HT-29 (cell line): ENCODE measurements around the gene WDR13. TPM values are rescaled to one million over a fixed set of nuclear protein-coding genes. Genes with fewer than 3 reads are reported as not detected.
"Not testable (repeated sequence)": the region's sequence is repeated elsewhere in the genome, so short reads cannot be mapped to it uniquely, and the experiment has no call there.

Source experiments
- DNase-seq: peaks from one replicate; pipeline ENCODE4 v3.0.0-alpha.2; 2015; ENCODE audit warnings: low spot score
- total RNA-seq: library from RNA; depleted of rRNA; stranded (reverse); fragments of >200 nt; shearing (Covaris generic); gene quantifications from 2 replicates; pipeline ENCODE4 v1.2.3, GENCODE V29; 2014; rRNA removed

WDR13 gene
- 120 and 165 TPM in 2 replicates for total RNA-seq

GRCh38 chrX:48597353-48598264, at the start of gene WDR13:
WDR13 (plus strand) TSS chrX:48597492; CDS start chrX:48597997, 505 bp downstream.
- DNase-seq: peak; percentile 93

- DNase-seq: no peak
Measured at GRCh38 chrX:48548871-48549270, 48.4 kb upstream of the WDR13 start.

GRCh38 chrX:48555731-48556325, 41.5 kb upstream of the WDR13 start:
- DNase-seq: not testable (repeated sequence)

- DNase-seq: no peak
Measured at GRCh38 chrX:48558271-48558670, 39.0 kb upstream of the WDR13 start.

- no peak for DNase-seq
Measured at GRCh38 chrX:48559636-48560035, 37.7 kb upstream of the WDR13 start.

- DNase-seq: no peak
Measured at GRCh38 chrX:48560056-48560455, 37.2 kb upstream of the WDR13 start.

GRCh38 chrX:48560681-48561080, 36.6 kb upstream of the WDR13 start:
- DNase-seq: no peak

- no peak for DNase-seq
Measured at GRCh38 chrX:48569958-48570357, 27.3 kb upstream of the WDR13 start.

GRCh38 chrX:48573690-48574269, 23.5 kb upstream of the WDR13 start:
- DNase-seq: no peak

- DNase-seq: peak; percentile 91
Measured at GRCh38 chrX:48574270-48575266, 22.7 kb upstream of the WDR13 start, which contains the start of gene RBM3. RBM3 (plus strand) TSS chrX:48574484; CDS start chrX:48575181, 697 bp downstream.

- DNase-seq: no peak
Measured at GRCh38 chrX:48575642-48576041, 21.6 kb upstream of the WDR13 start.

- DNase-seq: no peak
Measured at GRCh38 chrX:48576108-48576507, 21.2 kb upstream of the WDR13 start.

GRCh38 chrX:48578661-48579128, 18.6 kb upstream of the WDR13 start:
- DNase-seq: peak; percentile 21

- no peak for DNase-seq
Measured at GRCh38 chrX:48579259-48579658, 18.0 kb upstream of the WDR13 start.

GRCh38 chrX:48580662-48581061, 16.6 kb upstream of the WDR13 start:
- no peak for DNase-seq

GRCh38 chrX:48584698-48585097, 12.6 kb upstream of the WDR13 start:
- DNase-seq: no peak

- no peak for DNase-seq
Measured at GRCh38 chrX:48589482-48590162, 7.7 kb upstream of the WDR13 start.

- DNase-seq: no peak
Measured at GRCh38 chrX:48590203-48591103, 6.8 kb upstream of the WDR13 start.

- peak; percentile 56 for DNase-seq
Measured at GRCh38 chrX:48591255-48591791, 6.0 kb upstream of the WDR13 start.
